GM21360 (cell line): ENCODE data around the gene WDFY3.

Experiments
- ATAC-seq: cut with Tn5 transposase; IDR thresholded peaks from one replicate; pipeline ENCODE4 v1.9.1; 2021; ENCODE audit warnings: mild to moderate bottlenecking, moderate library complexity; ENCODE audit not compliant: unreplicated experiment

WDFY3 gene

GRCh38 chr4:84644087-84644486, 322.4 kb downstream of the WDFY3 start:
- no peak for ATAC-seq

- no peak for ATAC-seq
Measured at GRCh38 chr4:84639145-84639544, 327.3 kb downstream of the WDFY3 start.

- ATAC-seq, result no peak
Measured at GRCh38 chr4:84638092-84638491, 328.4 kb downstream of the WDFY3 start.

GRCh38 chr4:84634961-84635360, 331.5 kb downstream of the WDFY3 start:
- no peak for ATAC-seq

- no peak for ATAC-seq
Measured at GRCh38 chr4:84632092-84632491, 334.4 kb downstream of the WDFY3 start.

- ATAC-seq, result no peak
Measured at GRCh38 chr4:84631573-84631972, 334.9 kb downstream of the WDFY3 start.

GRCh38 chr4:84626673-84627072, 339.8 kb downstream of the WDFY3 start:
- no peak for ATAC-seq

GRCh38 chr4:84623661-84624060, 342.8 kb downstream of the WDFY3 start:
- no peak for ATAC-seq

GRCh38 chr4:84622959-84623358, 343.5 kb downstream of the WDFY3 start:
- ATAC-seq, result no peak
